Activated CD8-positive, alpha-beta memory T cell treated with anti-CD3 and anti-CD28 coated beads, Interleukin-2, amount 50 U/mL, for 4 hours (primary cell): ENCODE measurements around the gene CRMP1.
"Not testable (repeated sequence)": the region's sequence is repeated elsewhere in the genome, so short reads cannot be mapped to it uniquely, and the experiment has no call there.

Experiments
- DNase-seq: peaks from one replicate; pipeline ENCODE4 v3.0.0-alpha.2; 2020

The CRMP1 gene

GRCh38 chr4:5816851-5817375 is 76.0 kb downstream of the CRMP1 start:
- DNase-seq, result no peak

- DNase-seq, result no peak
Observed at GRCh38 chr4:5816101-5816500, 76.8 kb downstream of the CRMP1 start.

DNA sequence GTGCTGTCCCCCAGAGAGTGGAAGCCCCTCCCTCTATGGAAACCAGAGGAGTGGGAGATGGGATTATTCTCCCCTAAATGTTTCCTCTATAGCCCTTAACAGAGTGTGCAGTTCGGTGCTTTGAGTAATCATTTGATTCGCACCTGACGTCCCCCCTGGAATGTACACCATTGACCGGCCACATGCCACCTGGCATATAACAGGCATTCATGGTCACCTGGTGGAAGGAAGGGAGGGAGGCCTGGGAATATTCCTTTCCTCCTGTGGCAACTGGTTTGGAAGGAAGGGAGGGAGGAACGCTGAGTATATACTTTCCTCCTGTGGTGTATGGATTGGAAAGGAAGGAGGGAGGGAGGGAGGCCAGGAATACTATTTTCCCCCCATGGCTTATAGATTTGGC is 77.2 kb downstream of the CRMP1 start:
- DNase-seq, result no peak

- DNase-seq, result no peak
Observed at GRCh38 chr4:5814421-5814820, 78.5 kb downstream of the CRMP1 start.

- no peak for DNase-seq
Observed at GRCh38 chr4:5813882-5814255, 79.0 kb downstream of the CRMP1 start.

GRCh38 chr4:5812506-5813229 is 80.2 kb downstream of the CRMP1 start:
- no peak for DNase-seq

DNA sequence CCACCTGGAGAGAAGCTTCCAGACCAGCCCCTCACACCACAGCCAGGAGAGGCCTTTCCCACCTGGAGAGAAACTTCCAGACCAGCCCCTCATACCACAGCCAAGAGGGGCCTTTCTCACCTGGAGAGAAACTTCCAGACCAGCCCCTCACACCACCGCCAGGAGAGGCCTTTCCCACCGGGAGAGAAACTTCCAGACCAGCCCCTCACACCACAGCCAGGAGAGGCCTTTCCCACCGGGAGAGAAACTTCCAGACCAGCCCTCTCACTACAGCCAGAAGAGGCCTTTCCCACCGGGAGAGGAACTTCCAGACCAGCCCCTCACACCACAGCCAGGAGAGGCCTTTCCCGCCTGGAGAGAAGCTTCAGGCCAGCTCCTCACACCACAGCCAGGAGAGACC is 80.8 kb downstream of the CRMP1 start:
- not testable (repeated sequence) for DNase-seq

DNA sequence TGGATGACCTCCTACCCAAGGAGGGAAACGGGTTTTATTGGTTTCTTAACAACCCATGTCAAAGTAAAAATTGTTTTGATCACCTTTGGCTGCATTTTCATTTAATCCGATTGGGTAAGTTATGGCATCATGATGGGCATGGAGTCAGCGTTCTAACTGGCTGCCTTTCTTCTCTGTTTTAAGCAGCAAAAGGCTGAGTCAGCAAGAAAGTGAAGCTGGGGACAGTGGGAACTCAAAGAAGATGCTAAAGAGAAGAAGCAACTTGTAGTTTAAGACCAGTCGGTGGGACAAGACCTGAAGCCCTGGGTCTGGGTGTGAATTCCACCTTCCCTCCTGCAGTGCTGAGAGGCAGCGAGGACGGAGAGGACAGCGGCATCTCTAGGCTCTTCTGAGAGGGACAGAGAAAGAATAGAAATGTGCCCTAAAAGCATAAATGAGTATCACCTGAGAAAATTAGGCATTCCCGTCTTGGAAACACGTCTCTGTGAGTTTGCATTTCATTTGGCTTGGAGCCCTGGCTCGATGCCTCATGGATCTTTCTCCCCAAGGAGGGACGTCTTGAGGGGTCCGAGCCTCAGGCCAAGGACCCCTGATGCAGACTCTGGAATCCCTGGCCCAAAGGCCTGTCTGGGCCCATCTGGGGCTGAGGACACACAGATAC is 82.0 kb downstream of the CRMP1 start:
- no peak for DNase-seq

DNA sequence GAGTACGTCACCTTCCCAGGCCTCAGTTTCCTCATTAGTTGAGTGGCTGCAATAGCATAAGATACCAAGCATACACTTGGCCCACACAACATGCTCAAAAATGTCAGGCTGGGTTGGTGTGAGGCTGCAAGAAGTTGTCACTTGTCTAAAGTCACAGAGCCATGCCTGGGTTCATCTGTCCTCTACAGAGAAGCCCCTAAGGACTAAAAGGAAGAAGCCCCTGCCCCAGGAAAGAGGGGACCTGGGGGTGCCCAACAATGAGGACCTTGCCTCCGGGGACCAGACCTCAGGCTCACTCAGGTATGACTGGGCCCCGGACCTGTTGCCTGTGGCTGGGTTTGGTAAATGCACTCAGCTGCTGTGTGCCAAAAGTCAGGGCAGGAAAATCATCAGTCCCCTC is 82.7 kb downstream of the CRMP1 start:
- DNase-seq, result no peak

DNA sequence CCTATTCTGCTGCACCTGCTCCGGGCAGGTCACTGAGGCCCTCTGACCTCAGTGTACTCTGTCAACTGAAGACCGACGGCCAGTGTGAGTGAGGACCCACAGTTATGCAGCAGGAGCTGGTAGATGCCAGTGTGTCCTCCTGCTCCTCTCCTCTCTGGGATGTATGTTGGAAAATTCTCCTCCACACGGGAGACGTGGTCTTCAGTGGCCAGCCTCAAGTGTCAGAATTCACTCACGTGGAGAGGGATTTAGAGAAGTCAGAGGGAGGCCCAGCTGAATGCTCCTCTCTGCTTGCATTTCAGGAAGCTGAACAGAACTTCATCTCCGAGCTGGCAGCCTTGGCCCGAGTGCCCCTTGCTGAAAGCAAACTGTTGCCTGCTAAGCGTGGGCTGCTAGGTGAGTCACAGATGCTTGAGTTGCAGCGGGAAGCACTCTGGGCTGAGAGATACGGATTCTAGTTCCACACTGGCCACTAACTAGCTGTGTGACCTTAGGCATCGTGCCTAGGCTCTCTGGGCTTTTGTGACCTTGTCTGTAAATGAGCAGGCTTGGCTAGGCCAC is 83.6 kb downstream of the CRMP1 start:
- DNase-seq, result no peak

GRCh38 chr4:5808081-5808741 is 84.7 kb downstream of the CRMP1 start:
- no peak for DNase-seq

- no peak for DNase-seq
Observed at GRCh38 chr4:5805270-5805669, 87.6 kb downstream of the CRMP1 start.

- DNase-seq, result no peak
Observed at GRCh38 chr4:5804656-5805055, 88.2 kb downstream of the CRMP1 start.

- DNase-seq, result no peak
Observed at GRCh38 chr4:5802565-5802964, 90.3 kb downstream of the CRMP1 start.

- DNase-seq, result no peak
Observed at GRCh38 chr4:5801696-5802095, 91.2 kb downstream of the CRMP1 start.

DNA sequence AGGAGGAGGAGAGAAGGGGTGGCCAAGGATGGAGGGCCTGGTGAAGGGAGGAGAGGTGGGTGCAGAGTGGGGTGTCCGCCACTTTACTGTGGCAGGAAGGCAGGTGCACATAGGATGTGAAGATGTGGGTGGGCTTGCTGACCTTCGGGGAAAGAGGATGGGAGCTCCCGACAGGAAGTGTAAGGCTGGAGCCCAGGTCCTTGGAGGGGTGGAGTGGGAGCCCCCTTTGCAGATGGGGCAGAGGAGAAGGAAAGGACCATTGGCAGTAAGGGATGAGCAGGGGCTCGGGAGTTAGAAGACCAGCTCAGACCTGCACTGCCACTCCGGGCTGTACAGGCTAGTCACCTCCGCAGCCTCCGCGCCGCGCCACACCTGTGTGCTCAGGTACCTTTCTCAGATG is 92.4 kb downstream of the CRMP1 start:
- DNase-seq, result no peak

GRCh38 chr4:5799406-5799805 is 93.5 kb downstream of the CRMP1 start:
- no peak for DNase-seq

DNA sequence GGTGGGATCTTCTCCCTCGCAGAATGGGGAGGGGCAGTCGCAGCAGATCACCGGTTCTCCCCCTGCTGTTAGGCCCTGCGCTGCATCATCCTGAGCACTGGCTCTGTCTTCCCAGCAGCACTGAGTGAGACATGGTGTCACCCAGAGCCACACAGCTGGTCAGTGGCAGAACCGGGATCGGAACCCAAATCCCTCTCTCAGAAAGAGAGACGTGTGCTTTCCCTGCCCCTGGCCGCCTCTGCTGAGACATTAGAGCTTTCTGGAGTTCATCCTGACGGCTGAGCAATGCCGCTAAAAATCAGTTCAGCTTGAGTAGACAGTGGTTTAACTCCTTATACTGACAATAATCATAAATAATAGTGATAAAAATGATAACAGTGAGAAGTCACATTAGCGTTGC is 93.9 kb downstream of the CRMP1 start:
- no peak for DNase-seq

DNA sequence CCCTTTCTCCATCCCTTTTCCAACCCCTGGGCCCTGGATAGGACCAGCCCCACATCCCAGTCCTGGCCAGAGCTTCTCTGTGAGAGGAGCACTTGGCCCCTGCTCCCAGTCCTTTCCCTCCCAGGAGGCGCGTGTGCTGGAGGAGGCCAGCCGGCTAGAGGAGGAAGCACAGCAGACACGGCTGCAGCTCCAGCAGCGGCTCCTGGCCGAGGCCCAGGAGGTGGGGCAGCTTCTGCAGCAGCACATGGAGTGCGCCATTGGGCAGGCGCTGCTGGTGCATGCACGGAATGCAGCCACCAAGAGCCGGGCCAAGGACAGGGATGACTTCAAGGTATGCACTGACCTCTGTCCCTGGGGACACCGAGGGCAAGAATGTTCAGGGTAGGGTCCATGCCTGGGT is 94.4 kb downstream of the CRMP1 start:
- no peak for DNase-seq

DNA sequence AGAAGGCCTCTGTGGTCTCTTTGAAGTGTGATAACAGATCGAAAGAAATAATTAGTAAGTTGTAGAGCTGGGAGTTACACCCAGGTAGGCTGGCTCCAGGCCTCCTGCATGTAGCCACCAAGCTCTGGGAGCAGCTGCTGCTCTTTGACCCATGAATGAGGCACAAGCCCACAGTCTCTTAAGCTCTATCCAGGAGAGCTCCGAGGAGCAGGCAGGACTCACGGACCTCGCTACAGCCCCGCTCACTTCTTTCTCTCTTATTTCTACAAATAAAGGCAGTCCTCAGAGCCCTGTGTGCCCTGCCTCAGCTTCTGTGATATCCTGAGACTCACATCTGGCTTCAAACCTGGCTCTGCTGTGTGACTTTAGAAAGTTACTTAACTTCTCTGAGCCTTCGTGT is 95.0 kb downstream of the CRMP1 start:
- DNase-seq, result no peak

- DNase-seq, result no peak
Observed at GRCh38 chr4:5796976-5797375, 95.9 kb downstream of the CRMP1 start.

DNA sequence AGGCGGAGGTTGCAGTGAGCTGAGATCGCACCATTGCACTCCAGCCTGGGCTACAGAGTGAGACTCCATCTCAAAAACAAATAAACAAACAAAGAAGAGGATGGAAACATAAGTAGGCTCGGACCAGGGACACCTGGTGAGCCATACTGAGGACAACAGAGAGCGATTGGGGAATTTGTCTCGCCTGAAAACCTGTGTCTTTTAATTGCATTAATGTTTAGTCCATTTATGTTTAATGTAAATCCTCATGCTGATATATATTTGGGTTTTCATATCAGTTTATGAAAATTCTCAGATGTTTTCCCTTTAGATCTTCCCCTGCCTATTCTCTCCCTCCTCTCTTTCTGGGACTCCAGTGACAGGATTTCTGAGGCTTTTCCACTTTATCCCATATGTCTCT is 97.3 kb downstream of the CRMP1 start:
- no peak for DNase-seq

- DNase-seq, result no peak
Observed at GRCh38 chr4:5793514-5793913, 99.4 kb downstream of the CRMP1 start.

GRCh38 chr4:5791654-5792053 is 101.2 kb downstream of the CRMP1 start:
- DNase-seq, result no peak
